ENCODE measurements around the gene TENT4A.

TENT4A gene

GRCh38 chr5:6700074-6700684 is 13.1 kb upstream of the TENT4A start:
- no peak for DNase-seq (ENCODE audit: low read depth in 2 of 2)

DNA sequence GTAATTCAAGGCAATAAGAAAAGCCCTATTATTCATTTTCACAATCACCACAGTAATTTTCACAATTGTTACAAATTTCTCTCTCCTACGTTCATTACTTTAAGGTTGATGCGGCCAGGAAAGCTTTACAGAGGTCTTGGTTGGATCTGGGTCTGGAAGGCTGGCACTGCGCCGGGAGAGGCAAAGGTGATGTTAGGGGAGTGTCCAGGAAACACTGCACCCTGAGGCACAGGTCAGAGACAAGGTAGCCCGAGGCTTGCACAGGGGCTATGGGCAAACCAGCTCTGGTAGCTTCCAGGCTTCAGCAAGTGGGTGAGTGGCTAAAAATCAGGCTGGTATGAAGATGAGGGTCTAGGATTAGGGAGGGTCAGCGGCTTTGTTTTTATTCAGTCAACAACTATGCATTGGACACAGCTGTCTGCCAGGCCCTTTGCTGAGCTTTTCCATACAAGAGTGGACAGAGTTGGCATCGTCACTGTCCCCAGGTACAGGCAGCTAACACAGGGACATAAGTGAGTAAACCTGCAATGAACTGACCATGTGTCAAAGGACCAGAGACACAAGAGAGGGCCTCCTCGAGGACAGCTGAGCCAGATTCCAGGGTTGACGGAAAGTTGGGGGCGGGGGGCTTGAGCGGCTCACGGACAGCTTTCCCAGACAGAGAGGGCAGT is 12.4 kb upstream of the TENT4A start:
- no peak for DNase-seq (ENCODE audit: low read depth in 2 of 2)

GRCh38 chr5:6701491-6701890 is 11.7 kb upstream of the TENT4A start:
- DNase-seq (ENCODE audit: low read depth in 2 of 2): no peak

DNA sequence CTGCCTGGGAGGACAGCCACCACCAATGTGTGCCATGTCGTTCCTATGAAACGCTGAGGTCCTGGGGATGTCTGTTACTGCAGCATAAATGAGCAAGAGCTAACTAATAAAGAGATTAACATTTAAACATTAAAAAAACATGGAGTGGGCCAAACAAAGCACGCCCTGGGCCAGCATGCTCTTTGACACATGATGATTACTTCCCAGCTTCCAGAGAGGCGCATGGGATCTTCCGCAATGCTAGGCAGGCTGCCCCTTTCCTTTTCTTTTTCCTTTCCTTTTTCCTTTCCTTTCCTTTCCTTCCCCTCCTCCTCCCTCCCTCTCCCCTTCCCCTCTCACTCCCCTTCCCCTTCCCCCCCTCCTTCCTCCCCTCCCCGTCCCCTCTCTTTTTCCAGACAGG is 10.6 kb upstream of the TENT4A start:
- no peak for DNase-seq (ENCODE audit: low read depth in 2 of 2)

DNA sequence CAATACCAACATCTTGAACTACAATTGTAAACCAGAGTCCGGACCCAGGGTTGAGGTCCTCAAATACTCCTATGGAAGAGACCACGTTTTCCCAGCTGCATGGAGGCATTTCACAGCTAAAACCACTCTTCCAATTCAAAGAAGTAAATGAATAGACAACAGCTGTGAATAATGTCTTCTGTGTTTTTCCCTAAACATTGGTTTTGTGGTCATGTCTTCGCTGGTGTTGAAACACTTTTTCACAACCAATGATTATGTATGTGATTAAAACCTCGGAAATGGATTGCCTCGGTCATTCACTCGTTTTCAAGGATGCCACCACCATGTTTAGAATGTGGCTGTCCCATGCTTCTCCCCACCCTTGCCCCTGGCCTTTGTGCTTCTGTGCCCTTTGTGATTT is 9.4 kb upstream of the TENT4A start:
- DNase-seq (ENCODE audit: low read depth in 2 of 2): no peak

DNA sequence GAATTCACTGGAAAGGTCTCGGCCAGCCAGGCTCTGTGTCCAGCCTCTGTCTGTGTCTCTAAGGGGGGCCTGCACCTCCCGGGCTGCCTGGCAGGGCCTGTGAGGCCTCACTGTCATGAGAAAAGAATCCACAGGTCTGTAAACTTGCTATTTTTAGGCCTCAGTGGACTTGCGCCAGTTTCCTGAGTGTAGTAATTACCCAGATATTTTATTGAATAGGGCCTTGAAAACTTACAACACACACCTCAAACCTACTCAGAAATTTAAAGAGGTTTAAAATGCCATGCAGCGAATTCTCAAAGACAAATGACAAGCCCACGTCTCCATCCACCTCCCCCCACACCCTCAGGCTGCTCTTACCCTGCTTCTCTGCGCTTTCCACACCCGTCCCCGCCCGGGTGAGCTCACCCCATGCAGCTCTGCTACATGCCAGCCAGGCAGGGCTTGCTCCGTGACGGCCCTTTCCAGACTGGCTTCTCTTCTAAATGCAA is 8.8 kb upstream of the TENT4A start:
- no peak for DNase-seq (ENCODE audit: low read depth in 2 of 2)

DNA sequence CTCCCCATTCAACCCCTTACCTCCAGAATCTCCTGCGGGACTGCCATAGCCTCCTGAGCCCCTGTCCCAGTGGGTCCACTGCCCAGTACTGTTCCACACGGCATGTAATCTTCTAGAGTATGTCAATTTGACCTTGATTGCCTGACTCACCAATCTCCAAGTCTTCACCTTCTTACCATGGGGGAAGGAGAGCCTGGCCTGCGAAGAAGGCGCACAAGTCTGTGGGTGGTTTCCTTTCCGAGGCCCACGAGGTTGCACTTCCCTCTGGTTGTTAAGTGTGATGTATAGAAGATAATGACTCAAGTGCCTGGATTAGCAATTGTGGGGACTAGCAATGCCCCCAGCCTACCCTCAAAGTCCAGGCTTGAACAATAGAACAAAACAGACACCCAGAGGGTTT is 8.1 kb upstream of the TENT4A start:
- DNase-seq (ENCODE audit: low read depth in 2 of 2): no peak

GRCh38 chr5:6705959-6706358 is 7.3 kb upstream of the TENT4A start:
- no peak for DNase-seq (ENCODE audit: low read depth in 2 of 2)

DNA sequence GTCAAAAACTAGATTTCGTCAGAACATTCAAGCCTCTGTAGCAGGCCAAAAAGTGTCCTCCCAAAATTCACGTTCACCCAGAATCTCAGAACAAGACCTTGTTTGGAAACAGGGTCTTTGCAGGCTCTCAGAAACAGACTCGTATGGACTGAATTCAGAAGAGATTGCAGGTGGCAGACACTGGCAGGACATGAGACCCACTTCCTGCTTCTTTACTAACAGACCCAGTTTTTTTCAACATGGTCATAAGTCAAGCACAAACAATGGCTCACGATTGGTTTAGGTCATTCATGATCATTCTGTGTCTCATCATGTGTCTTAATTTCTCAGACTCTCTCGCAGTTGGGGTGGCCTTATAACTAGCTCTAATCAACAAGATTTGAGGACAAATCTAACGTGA is 5.4 kb upstream of the TENT4A start:
- DNase-seq (ENCODE audit: low read depth in 2 of 2): no peak

GRCh38 chr5:6708814-6709213 is 4.4 kb upstream of the TENT4A start:
- no peak for DNase-seq (ENCODE audit: low read depth in 2 of 2)

GRCh38 chr5:6710070-6710469 is 3.2 kb upstream of the TENT4A start:
- no peak for DNase-seq (ENCODE audit: low read depth in 2 of 2)

- no peak for DNase-seq (ENCODE audit: low read depth in 2 of 2)
These were observed 2.5 kb upstream of the TENT4A start for GRCh38 chr5:6710551-6711318.

DNA sequence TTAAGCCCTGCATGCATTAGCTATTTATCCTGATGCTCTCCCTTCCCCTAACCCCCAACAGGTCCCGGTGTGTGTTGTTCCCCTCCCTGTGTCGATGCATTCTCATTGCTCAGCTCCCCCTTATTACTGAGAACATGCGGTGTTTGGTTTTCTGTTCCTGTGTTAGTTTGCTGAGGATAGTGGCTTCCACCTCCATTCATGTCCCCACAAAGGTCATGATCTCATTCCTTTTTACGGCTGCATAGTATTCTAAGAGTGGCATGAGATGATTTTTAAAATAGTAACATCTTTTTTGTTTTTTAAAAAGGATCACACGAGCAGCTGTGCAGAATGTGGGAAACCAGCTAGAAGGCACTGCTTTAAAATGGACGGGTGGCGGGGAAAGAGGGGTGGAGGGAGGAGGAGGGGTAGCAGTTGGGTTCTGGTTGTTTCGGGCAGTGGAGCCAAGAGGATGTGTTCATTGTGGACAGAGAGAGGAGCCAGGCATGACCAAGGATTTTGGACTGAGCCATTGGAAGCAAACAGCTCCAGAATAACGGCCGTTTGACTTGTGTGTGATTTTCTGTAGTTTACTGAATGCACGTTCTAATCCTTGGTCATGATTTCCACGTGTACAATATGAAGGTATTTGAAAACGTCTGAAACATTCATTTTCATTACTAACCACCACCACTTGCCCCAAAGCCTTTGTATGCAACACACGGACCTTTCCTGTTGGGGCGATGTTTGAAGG is 1.7 kb upstream of the TENT4A start:
- no peak for DNase-seq (ENCODE audit: low read depth in 2 of 2)

DNA sequence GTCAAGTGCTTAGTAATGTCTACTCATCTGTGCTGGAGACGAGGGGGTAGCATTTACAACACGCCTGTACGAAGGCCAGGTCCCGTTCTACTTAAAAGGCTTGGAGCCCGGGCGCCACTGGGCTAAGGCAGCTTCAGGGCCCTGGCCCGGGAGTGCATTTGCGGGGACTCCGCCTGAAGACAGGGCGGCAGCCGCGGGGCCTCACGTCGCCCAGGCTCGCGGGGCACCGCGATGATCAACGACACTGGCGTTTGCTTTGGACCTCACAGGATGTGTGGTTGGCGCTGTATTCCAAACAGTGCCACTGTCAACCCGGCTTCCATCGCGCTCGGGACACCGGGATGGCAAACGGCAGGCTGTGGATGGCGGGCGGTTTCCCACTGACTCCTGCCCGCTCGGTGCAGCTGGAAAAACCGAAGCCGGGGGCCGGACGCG is 1.1 kb upstream of the TENT4A start:
- peak in 1 of 2 donors; percentile 16 for DNase-seq (ENCODE audit: low read depth in 2 of 2)

DNA sequence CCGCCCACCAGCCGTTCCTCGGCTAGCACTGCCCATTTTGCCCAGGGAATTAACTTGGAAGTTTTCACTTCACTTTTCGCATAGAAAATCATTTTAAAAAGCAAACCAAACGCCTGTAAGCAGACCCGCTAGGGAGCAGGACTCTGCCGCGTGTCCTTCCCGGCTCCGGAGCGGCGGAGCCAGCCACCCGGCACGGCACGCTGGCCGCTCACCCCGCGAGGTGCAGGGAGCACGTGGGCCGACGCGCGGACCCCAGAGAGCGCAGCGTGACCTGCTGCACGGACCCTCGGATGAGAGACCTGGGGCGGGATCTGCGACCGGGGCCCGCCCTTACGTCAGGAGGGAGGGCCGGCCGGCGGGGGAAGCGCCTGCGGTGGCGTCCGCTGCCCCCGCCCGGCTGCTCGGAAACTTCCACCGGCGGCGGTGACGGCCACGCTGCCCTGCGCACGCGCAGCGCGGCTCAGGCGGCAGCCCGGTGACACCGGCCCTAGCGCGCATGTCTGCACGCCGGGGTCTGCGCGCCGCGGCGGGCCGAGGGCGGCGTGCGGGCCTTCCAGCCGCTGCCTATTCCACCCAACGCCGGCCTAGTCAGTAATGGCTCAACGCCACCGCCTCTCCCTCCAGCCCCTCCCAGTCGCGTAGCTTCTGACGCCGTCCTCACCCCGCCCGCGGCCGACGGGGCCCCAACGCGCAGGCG is 507 bp upstream of the TENT4A start:
- peak in 1 of 2 donors; percentile 92 for DNase-seq (ENCODE audit: low read depth in 2 of 2)

- no peak for DNase-seq (ENCODE audit: low read depth in 2 of 2)
These were observed 1.2 kb downstream of the TENT4A start for GRCh38 chr5:6714226-6715041.

DNA sequence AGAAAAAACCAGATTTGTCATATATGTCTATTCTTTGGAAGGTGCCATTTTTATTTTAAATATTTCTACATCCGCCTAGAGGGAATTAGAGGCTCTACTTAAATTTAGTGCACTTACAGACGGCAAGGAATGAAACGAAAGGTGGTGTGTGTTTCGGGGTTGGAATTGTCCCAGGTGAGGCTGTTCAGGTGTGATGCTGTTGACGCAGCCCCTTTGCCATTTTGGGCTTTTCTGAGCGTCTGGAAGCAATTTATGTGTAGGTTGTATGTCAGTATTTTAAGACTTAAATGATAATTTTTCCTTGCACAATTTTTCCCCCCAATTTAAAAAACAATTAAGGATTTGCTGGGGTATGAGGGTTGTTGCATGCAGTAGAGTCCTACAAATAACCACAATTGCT is 2.0 kb downstream of the TENT4A start:
- DNase-seq (ENCODE audit: low read depth in 2 of 2): no peak

DNA sequence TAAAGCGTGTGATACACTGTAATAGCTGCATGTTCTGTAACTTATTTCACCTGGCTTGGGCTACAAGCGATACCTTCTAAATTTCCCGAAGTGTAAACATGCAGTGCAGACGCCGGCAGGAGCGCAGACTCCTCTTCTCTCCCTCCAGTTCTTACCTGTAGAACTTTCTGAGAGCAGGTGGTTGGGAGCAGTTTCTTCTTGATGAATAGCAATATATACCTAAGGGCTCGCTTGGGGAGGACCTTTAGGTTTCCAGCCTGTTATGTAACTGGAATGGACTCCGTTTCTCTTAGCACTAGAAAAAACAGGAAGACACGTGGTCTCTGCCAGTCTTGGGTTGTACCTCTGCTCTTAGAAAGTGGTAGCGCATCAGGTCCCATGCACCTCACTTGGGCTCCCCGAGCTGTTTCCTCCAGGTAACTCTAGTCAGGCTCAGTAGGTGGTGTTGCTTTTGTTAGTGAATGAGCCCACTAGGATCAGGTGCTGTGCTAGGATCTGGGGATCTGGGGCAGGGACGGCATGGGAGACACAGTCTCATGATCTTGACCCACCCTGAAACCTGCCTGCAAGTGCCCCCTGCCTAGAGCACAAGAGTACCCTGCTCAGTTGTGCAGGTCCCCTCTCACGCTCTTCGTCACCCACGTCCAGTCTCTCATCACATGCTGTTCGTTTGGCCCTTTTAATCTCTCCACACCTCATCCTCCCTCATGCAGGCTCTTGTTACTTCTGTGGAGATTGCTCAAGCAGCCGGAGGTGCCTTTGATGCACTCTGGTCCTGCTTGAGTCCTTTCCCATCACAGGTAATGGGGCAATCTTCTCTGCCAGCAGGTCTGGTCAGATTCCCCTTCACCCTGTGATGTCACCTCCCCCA is 2.8 kb downstream of the TENT4A start:
- no peak for DNase-seq (ENCODE audit: low read depth in 2 of 2)

DNA sequence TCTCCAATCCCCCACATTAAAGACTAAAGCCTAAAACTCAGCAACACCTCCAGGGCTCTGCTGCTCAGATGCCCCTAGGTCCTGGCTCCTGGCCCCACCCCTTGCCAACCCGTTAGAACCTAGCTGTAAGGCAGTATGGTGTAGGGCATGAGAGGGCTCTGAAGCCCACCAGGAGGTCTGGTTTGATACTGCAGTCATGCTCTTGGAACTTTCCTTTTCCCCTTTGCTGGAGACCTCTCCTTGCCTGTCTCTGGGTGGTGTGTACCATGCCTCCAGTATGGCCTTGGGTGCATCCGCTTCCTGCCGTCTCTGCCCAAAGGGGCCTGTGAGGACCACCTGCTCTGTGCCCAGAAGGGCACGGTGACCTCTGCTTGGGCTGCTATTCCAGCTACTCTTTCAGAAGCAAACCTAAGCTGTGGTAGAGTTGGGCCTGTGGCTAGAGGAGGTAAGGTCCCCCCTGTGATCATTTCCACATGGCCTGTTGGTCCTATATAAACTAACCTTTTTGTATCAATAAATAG is 3.5 kb downstream of the TENT4A start:
- no peak for DNase-seq (ENCODE audit: low read depth in 2 of 2)

Data from stimulated activated CD8-positive, alpha-beta memory T cell treated with anti-CD3 and anti-CD28 coated beads, Interleukin-2, amount 100 ng/mL, for 1 hour (primary cell).